Neural cell (in vitro differentiated cells): ENCODE data around the gene PLOD3.

ENCODE experiments used
- CTCF ChIP-seq: fragments of 450-650 bp; IDR thresholded peaks from 2 replicates; pipeline ENCODE4 v1.5.1; 2014; ENCODE audit warnings: antibody characterized with exemption, mild to moderate bottlenecking, moderate library complexity; ENCODE audit not compliant: poor library complexity, severe bottlenecking
- EZH2 ChIP-seq: fragments of 200-600, 300-800 bp; shearing (Covaris generic), sonication (generic); IDR thresholded peaks from 2 replicates; pipeline ENCODE4 v1.6.1; 2014; ENCODE audit warnings: antibody characterized with exemption, low read length, borderline replicate concordance, mild to moderate bottlenecking; ENCODE audit not compliant: insufficient read depth, poor library complexity, severe bottlenecking

GRCh38 chr7:101235522-101235921 lies 18.1 kb upstream of the PLOD3 start:
- TF ChIP-seq EZH2, result no peak
- TF ChIP-seq CTCF, result no peak
